OCI-LY7 (cell line): ENCODE data around the gene DAZL. TPM values are rescaled to one million over a fixed set of nuclear protein-coding genes. Genes with fewer than 3 reads are reported as not detected.
A peak's percentile ranks its signal among the peaks of the same experiment; 100 is the strongest.

ENCODE experiments used
- BruUV-seq: library from RNA; stranded (reverse); fragments of 400-500 nt; replicated peaks from 2 replicates; lab custom pipeline; 2021; lab: Mats Ljungman, UMichigan
- CTCF ChIA-PET: fragments of 300-600 bp; sonication (Branson Sonifier 250); formaldehyde crosslinking; loops from one replicate; lab custom pipeline; 2022; ENCODE audit warnings: antibody characterized with exemption; ENCODE audit not compliant: unreplicated experiment; lab: Charles Lee
- POLR2A ChIA-PET: fragments of 300-600 bp; sonication (Branson Sonifier 250); formaldehyde crosslinking; loops from one replicate; lab custom pipeline; 2022; ENCODE audit warnings: antibody characterized with exemption; lab: Charles Lee
- DNase-seq: peaks from one replicate; pipeline ENCODE4 v3.0.0-alpha.2; 2015; ENCODE audit warnings: low spot score
- H2AFZ ChIP-seq: fragments of 200-600 bp; sonication (generic), shearing (Covaris generic); 2 replicates; pipeline ENCODE4 v1.6.1; 2014; ENCODE audit warnings: mild to moderate bottlenecking, antibody characterized with exemption, low read length, moderate library complexity
- H3K27ac ChIP-seq: fragments of 200-600 bp; sonication (generic); 2 replicates; pipeline ENCODE4 v1.5.1; 2014; ENCODE audit warnings: mixed run types, low read depth, mild to moderate bottlenecking, moderate library complexity, low read length, inconsistent platforms; ENCODE audit not compliant: poor library complexity, severe bottlenecking
- H3K36me3 ChIP-seq: fragments of 200-600 bp; sonication (generic); 2 replicates; pipeline ENCODE4 v1.6.1; 2014; ENCODE audit warnings: mild to moderate bottlenecking, antibody characterized with exemption, low read length, moderate library complexity, mixed read lengths; ENCODE audit not compliant: insufficient read depth
- H3K4me1 ChIP-seq: fragments of 200-600 bp; sonication (generic); 2 replicates; pipeline ENCODE4 v1.5.1; 2014; ENCODE audit warnings: mild to moderate bottlenecking, low read length; ENCODE audit not compliant: insufficient read depth, poor library complexity, severe bottlenecking
- H3K4me2 ChIP-seq: fragments of 200-600 bp; sonication (generic); 2 replicates; pipeline ENCODE4 v1.6.1; 2014; ENCODE audit warnings: mild to moderate bottlenecking, low read length
- H3K4me3 ChIP-seq: fragments of 200-600 bp; sonication (generic); 2 replicates; pipeline ENCODE4 v1.5.1; 2014; ENCODE audit warnings: mild to moderate bottlenecking, low read depth, low read length; ENCODE audit not compliant: poor library complexity, severe bottlenecking
- H3K79me2 ChIP-seq: fragments of 200-600 bp; sonication (generic); 2 replicates; pipeline ENCODE4 v1.6.1; 2016; ENCODE audit warnings: low read depth, mild to moderate bottlenecking, low read length, moderate library complexity, mixed read lengths; ENCODE audit not compliant: insufficient read depth
- H3K9me2 ChIP-seq: fragments of 200-600 bp; sonication (generic); 2 replicates; pipeline ENCODE4 v1.6.1; 2016; ENCODE audit warnings: mild to moderate bottlenecking, low read length, mixed read lengths; ENCODE audit not compliant: insufficient read depth
- H3K9me3 ChIP-seq: fragments of 200-600 bp; sonication (generic); 2 replicates; pipeline ENCODE4 v1.6.1; 2014; ENCODE audit warnings: mild to moderate bottlenecking, mixed run types, low read length, mixed read lengths
- H4K20me1 ChIP-seq: fragments of 200-600 bp; sonication (generic); 2 replicates; pipeline ENCODE4 v1.6.1; 2014; ENCODE audit warnings: mild to moderate bottlenecking, antibody characterized with exemption, low read length, moderate library complexity, mixed read lengths; ENCODE audit not compliant: insufficient read depth
- CTCF ChIP-seq: fragments of 200-600 bp; sonication (generic); conservative IDR thresholded peaks from 2 replicates; pipeline ENCODE4 v1.5.1; 2014; ENCODE audit warnings: mild to moderate bottlenecking, antibody characterized with exemption, low read length, moderate library complexity, mixed read lengths
- EZH2phosphoT487 ChIP-seq: fragments of 200-600 bp; sonication (generic); IDR thresholded peaks from 2 replicates; pipeline ENCODE4 v1.6.1; 2018; ENCODE audit warnings: low read depth, borderline replicate concordance, mild to moderate bottlenecking, mixed run types, antibody characterized with exemption, low read length, moderate library complexity, mixed read lengths
- intact Hi-C: fragments of 100-400 bp; cut with micrococcal nuclease; formaldehyde crosslinking; loops from one replicate; pipeline ENCODE4 v1.10.0; 2022; ENCODE audit not compliant: unreplicated experiment
- total RNA-seq, 2 experiments: library from RNA; depleted of rRNA in 1 of 2; stranded (reverse); fragments of >200 nt in 1 of 2; shearing (Covaris generic) in 1 of 2; gene quantifications; 2 replicates each; pipeline ENCODE4 v1.2.3, GENCODE V29; 2014 to 2022

DAZL gene
- total RNA-seq, 2 experiments from 2014 or later: not detected

GRCh38 chr3:16601537-16602005, 3.7 kb downstream of the DAZL start:
- Histone ChIP-seq H3K27ac (no peak overlapping the region), H3K36me3 (no peaks in the 10 kb centered on the region), H3K4me1 (no peaks in the 10 kb centered on the region), H3K4me2 (no peak overlapping the region), H3K9me3 (no peaks in the 10 kb centered on the region), H3K79me2 (no peaks in the 10 kb centered on the region), H3K9me2 (no peaks in the 10 kb centered on the region), H3K4me3 (no peak overlapping the region), H4K20me1 (no peaks in the 10 kb centered on the region), H2AFZ (no peak overlapping the region)
- TF ChIP-seq EZH2phosphoT487 (no peak), CTCF (peak; percentile 7; the same call in 1 of the 2 replicates)
- CTCF ChIA-PET: no interaction called here
- BruUV-seq: no TSS peak
- intact Hi-C loops: loop anchor here (1.0 to 5.0 kb wide), 4 partner anchors 227 to 812 kb away; no protein-coding TSS in a partner anchor
- POLR2A ChIA-PET: interaction anchor here (0.6 to 1.3 kb wide), 4 partner anchors 9 to 1547 kb away, joined by 3 read pairs; no protein-coding TSS in a partner anchor
- DNase-seq: no peak

- Histone ChIP-seq H3K9me3 (no peaks in the 10 kb centered on the region), H3K9me2 (no peaks in the 10 kb centered on the region), H3K4me3 (no peak overlapping the region), H2AFZ (peak overlapping the region; percentile 27; the same call in 1 of the 2 replicates), H3K27ac (no peak overlapping the region), H4K20me1 (no peaks in the 10 kb centered on the region), H3K4me2 (no peak overlapping the region), H3K79me2 (no peaks in the 10 kb centered on the region), H3K4me1 (no peaks in the 10 kb centered on the region), H3K36me3 (no peaks in the 10 kb centered on the region)
- ChIA-PET CTCF (no interaction called here), POLR2A (interaction anchor here (1.0 to 1.3 kb wide), 4 partner anchors 10 to 799 kb away, joined by 3 read pairs; no protein-coding TSS in a partner anchor)
- TF ChIP-seq EZH2phosphoT487 (no peak), CTCF (peak; percentile 99)
- peak; percentile 87 for DNase-seq
- intact Hi-C loops: loop anchor here (1.0 to 5.0 kb wide), 4 partner anchors 228 to 812 kb away; no protein-coding TSS in a partner anchor
- BruUV-seq: no TSS peak
Measured at GRCh38 chr3:16600780-16601536, 4.3 kb downstream of the DAZL start.
